AG04449 (cell line): ENCODE results near the gene HEATR5B.

ENCODE experiments used
- CTCF ChIA-PET: fragments of 350-600 bp; formaldehyde crosslinking; extraction: SDS; loops from one replicate; lab custom pipeline; 2021; ENCODE audit warnings: antibody characterized with exemption; lab: Yijun Ruan, JAX
- POLR2A ChIA-PET: fragments of 400-600, 350-600 bp; formaldehyde crosslinking; extraction: SDS; loops from one replicate; lab custom pipeline; 2020; ENCODE audit warnings: antibody characterized with exemption, inconsistent platforms; lab: Yijun Ruan, JAX
- DNase-seq: peaks from one replicate; pipeline ENCODE4 v3.0.0-alpha.2; 2010; ENCODE audit warnings: low read depth, low spot score
- H3K4me3 ChIP-seq: 2 replicates; pipeline ENCODE4 v1.5.1; 2011; ENCODE audit warnings: low read depth, mild to moderate bottlenecking, control low read depth, low read length
- CTCF ChIP-seq: IDR thresholded peaks from one replicate; pipeline ENCODE4 v1.5.1; 2011; ENCODE audit warnings: mild to moderate bottlenecking, moderate library complexity, low read length, control low read depth, inconsistent platforms; ENCODE audit not compliant: insufficient read depth; ENCODE audit errors: missing control alignments

Gene HEATR5B

GRCh38 chr2:37098416-37099118 lies 14.4 kb upstream of the HEATR5B start:
- CTCF ChIA-PET, result no interaction called here
- no peak overlapping the region for H3K4me3 ChIP-seq
- POLR2A ChIA-PET, result no interaction called here
- no peak for TF ChIP-seq CTCF
- DNase-seq, result no peak

- POLR2A ChIA-PET, result no interaction called here
- CTCF ChIA-PET, result no interaction called here
- no peak for DNase-seq
- TF ChIP-seq CTCF, result no peak
- no peak overlapping the region for H3K4me3 ChIP-seq
These were observed 12.4 kb upstream of the HEATR5B start for GRCh38 chr2:37096568-37096967.

GRCh38 chr2:37091873-37092272 lies 7.7 kb upstream of the HEATR5B start:
- H3K4me3 ChIP-seq, result no peak overlapping the region
- POLR2A ChIA-PET, result no interaction called here
- CTCF ChIA-PET, result no interaction called here
- DNase-seq, result no peak
- TF ChIP-seq CTCF, result no peak

GRCh38 chr2:37090019-37090477 lies 5.9 kb upstream of the HEATR5B start:
- no peak for TF ChIP-seq CTCF
- ChIA-PET POLR2A (no interaction called here), CTCF (no interaction called here)
- H3K4me3 ChIP-seq, result no peak overlapping the region
- DNase-seq, result no peak

GRCh38 chr2:37085731-37086147 lies 1.6 kb upstream of the HEATR5B start:
- no peak for TF ChIP-seq CTCF
- ChIA-PET POLR2A (no interaction called here), CTCF (interaction anchor here (1.0 to 1.3 kb wide), 2 partner anchors 9 to 83 kb away, joined by 3 read pairs; no protein-coding TSS in a partner anchor)
- DNase-seq, result peak; percentile 16
- no peak overlapping the region for H3K4me3 ChIP-seq

GRCh38 chr2:37084797-37085196 lies 625 bp upstream of the HEATR5B start:
- H3K4me3 ChIP-seq, result peak overlapping the region; percentile 99
- POLR2A ChIA-PET, result interaction anchor here (0.6 kb wide), 1 partner anchor 1666 kb away, joined by 3 read pairs; the partner anchor contains the start of gene SRSF7
- CTCF ChIA-PET, result interaction anchor here (1.3 kb wide), 1 partner anchor 8 kb away, joined by 3 read pairs; no protein-coding TSS in a partner anchor
- TF ChIP-seq CTCF, result no peak
- DNase-seq, result no peak
